Stimulated activated CD8-positive, alpha-beta memory T cell treated with anti-CD3 and anti-CD28 coated beads, Interleukin-4, amount 100 ng/mL, for 24 hours (primary cell): ENCODE measurements around the gene IL13RA1.
"Not testable (repeated sequence)": the region's sequence is repeated elsewhere in the genome, so short reads cannot be mapped to it uniquely, and the experiment has no call there.

ENCODE experiments used
- DNase-seq: peaks from one replicate; pipeline ENCODE4 v3.0.0-alpha.2; 2020; ENCODE audit warnings: low read depth

The IL13RA1 gene

GRCh38 chrX:118729042-118729652, 1.7 kb downstream of the IL13RA1 start:
- no peak for DNase-seq

- no peak for DNase-seq
Observed at GRCh38 chrX:118730500-118731247, 3.3 kb downstream of the IL13RA1 start.

GRCh38 chrX:118732551-118732950, 5.1 kb downstream of the IL13RA1 start:
- not testable (repeated sequence) for DNase-seq

- DNase-seq: no peak
Observed at GRCh38 chrX:118734909-118735308, 7.5 kb downstream of the IL13RA1 start.

GRCh38 chrX:118736394-118737010, 9.1 kb downstream of the IL13RA1 start:
- DNase-seq: no peak

- no peak for DNase-seq
Observed at GRCh38 chrX:118739577-118739976, 12.2 kb downstream of the IL13RA1 start.

GRCh38 chrX:118740276-118740889, 13.0 kb downstream of the IL13RA1 start:
- DNase-seq: no peak

GRCh38 chrX:118742176-118742575, 14.8 kb downstream of the IL13RA1 start:
- DNase-seq: no peak

GRCh38 chrX:118745570-118745969, 18.2 kb downstream of the IL13RA1 start:
- no peak for DNase-seq

- no peak for DNase-seq
Observed at GRCh38 chrX:118751950-118752783, 24.8 kb downstream of the IL13RA1 start.

- DNase-seq: no peak
Observed at GRCh38 chrX:118755633-118756032, 28.2 kb downstream of the IL13RA1 start.

- no peak for DNase-seq
Observed at GRCh38 chrX:118756101-118756500, 28.7 kb downstream of the IL13RA1 start.

GRCh38 chrX:118758511-118758910, 31.1 kb downstream of the IL13RA1 start:
- DNase-seq: no peak

- no peak for DNase-seq
Observed at GRCh38 chrX:118760025-118760424, 32.6 kb downstream of the IL13RA1 start.

- no peak for DNase-seq
Observed at GRCh38 chrX:118761939-118762707, 34.7 kb downstream of the IL13RA1 start.

GRCh38 chrX:118763489-118763888, 36.1 kb downstream of the IL13RA1 start:
- DNase-seq: no peak

GRCh38 chrX:118764122-118764521, 36.7 kb downstream of the IL13RA1 start:
- no peak for DNase-seq

- no peak for DNase-seq
Observed at GRCh38 chrX:118770133-118770760, 42.8 kb downstream of the IL13RA1 start.

- no peak for DNase-seq
Observed at GRCh38 chrX:118772051-118772450, 44.6 kb downstream of the IL13RA1 start.

GRCh38 chrX:118773782-118774181, 46.4 kb downstream of the IL13RA1 start:
- DNase-seq: no peak

GRCh38 chrX:118779581-118779980, 52.2 kb downstream of the IL13RA1 start:
- no peak for DNase-seq
